Measurements from ENCODE around the gene OTOS. TPM values are rescaled to one million over a fixed set of nuclear protein-coding genes. Genes with fewer than 3 reads are reported as not detected.

Gene OTOS
- total and polyA plus RNA-seq, 2 of the 4 experiments (the other 2 are of a cell fraction) = 0.34 TPM; not detected in 1

- no peak overlapping the region for H2AFZ ChIP-seq (replicated peaks; ENCODE audit: low read length, poor library complexity)
- H2BK5ac ChIP-seq (ENCODE audit: low read depth, low read length, poor library complexity, severe bottlenecking) = no peak overlapping the region
- no peak overlapping the region for H4K8ac ChIP-seq (ENCODE audit: low read depth in 2 of 2, low read length in 2 of 2)
- H2BK15ac ChIP-seq (ENCODE audit: low read depth, low read length) = no peak overlapping the region
- ChIA-PET CTCF (no interaction called here), POLR2A (ENCODE audit: unreplicated experiment) (no interaction called here)
- H3K4ac ChIP-seq (ENCODE audit: low read depth, low read length) = no peak overlapping the region
- no peak overlapping the region for H2AK9ac ChIP-seq (replicated peaks; ENCODE audit: low read depth, low read length, poor library complexity)
- no peaks in the 10 kb centered on the region for H4K20me1 ChIP-seq (ENCODE audit: insufficient read depth, low read length)
- dilution Hi-C loops (cut with HindIII; ENCODE audit: low sequenced_read_pairs, unreplicated experiment) (no loop called here), in situ Hi-C loops (cut with MboI; ENCODE audit: low sequenced_read_pairs) (no loop called here), intact Hi-C loops (cut with micrococcal nuclease) (no loop called here)
- no peak overlapping the region for H4K91ac ChIP-seq (ENCODE audit: insufficient read depth, low read depth, low read length)
- no peak overlapping the region for H3K27ac ChIP-seq (ENCODE audit: insufficient read depth, low read length)
- H3K18ac ChIP-seq (ENCODE audit: low read depth, low read length) = no peak overlapping the region
- H3K36me3 ChIP-seq (ENCODE audit: control insufficient read depth, insufficient read depth, low read length) = no peaks in the 10 kb centered on the region
- no peak for TF ChIP-seq POLR2A (IDR thresholded peaks at IDR 0.05; ENCODE audit: low read depth, low read length)
- no peak for TF ChIP-seq RAD21 (IDR thresholded peaks at IDR 0.05; ENCODE audit: low read length)
- no peak for TF ChIP-seq MAZ (IDR thresholded peaks at IDR 0.05; ENCODE audit: borderline replicate concordance, low read depth, low read length)
- TF ChIP-seq CTCF (conservative IDR thresholded peaks at IDR 0.05; ENCODE audit: low read depth, low read length) = no peak
- no peak for TF ChIP-seq CEBPB (IDR thresholded peaks at IDR 0.05; ENCODE audit: low read depth, low read length)
- no peak overlapping the region for H3K23ac ChIP-seq (ENCODE audit: low read depth, low read length)
- no TSS peak for BruUV-seq (replicated peaks)
- DNase-seq (no peak), ATAC-seq (ENCODE audit: low read depth) (no peak)
- no peaks in the 10 kb centered on the region for H3K4me1 ChIP-seq (ENCODE audit: control insufficient read depth, insufficient read depth, low read length)
- peaks cover 9% of the 10 kb centered on the region for H3K9me3 ChIP-seq (ENCODE audit: control insufficient read depth, insufficient read depth, low read length)
- no peak overlapping the region for H2AK5ac ChIP-seq (ENCODE audit: low read depth, low read length)
- no peak overlapping the region for H3K14ac ChIP-seq (replicated peaks; ENCODE audit: low read depth, low read length)
- H3K9me1 ChIP-seq (ENCODE audit: insufficient read depth, low read length) = no peaks in the 10 kb centered on the region
- H3K27me3 ChIP-seq (ENCODE audit: control insufficient read depth, insufficient read depth, low read length) = peaks cover 54% of the 10 kb centered on the region
- H2BK20ac ChIP-seq (ENCODE audit: low read depth, low read length) = no peak overlapping the region
- no peak overlapping the region for H2BK120ac ChIP-seq (ENCODE audit: low read depth, low read length)
- H3K4me3 ChIP-seq (ENCODE audit: insufficient read depth, low read depth, low read length) = no peak overlapping the region
- H4K5ac ChIP-seq (ENCODE audit: low read depth, low read length) = no peak overlapping the region
- no peak overlapping the region for H3K56ac ChIP-seq (ENCODE audit: extremely low read depth, insufficient read depth, low read length)
- no peak overlapping the region for H3K9ac ChIP-seq (ENCODE audit: low read depth, low read length)
- no peaks in the 10 kb centered on the region for H3K79me1 ChIP-seq (ENCODE audit: low read depth in 1 of 2, low read length in 2 of 2)
- no peak overlapping the region for H3K4me2 ChIP-seq (ENCODE audit: low read depth, low read length)
- no CpG with 5 or more reads among the region's 10 CpGs for WGBS, 2 experiments (ENCODE audit: extremely low coverage in 2 of 2, insufficient read length in 1 of 2)
Observed at GRCh38 chr2:240187989-240188590, 47.6 kb upstream of the OTOS start.

Data from IMR-90 (cell line).